Esophagus squamous epithelium (tissue), 5 donors: ENCODE measurements around the gene BAIAP3. TPM values are rescaled to one million over a fixed set of nuclear protein-coding genes. Genes with fewer than 3 reads are reported as not detected.

Experiments
- DNase-seq: peaks from one replicate; lab custom pipeline; 2025; lab: John Stamatoyannopoulos, UW
- H3K27ac ChIP-seq, 4 donors: fragments of 200-600 bp; sonication (generic); one replicate each; pipeline ENCODE4 v1.5.1; 2016 to 2019; ENCODE audit warnings: mild to moderate bottlenecking in 1 of 4
- H3K27me3 ChIP-seq, 4 donors: fragments of 200-600 bp; sonication (generic); 1 replicate in 3 of 4; 2 replicates in 1 of 4; pipeline versions ENCODE4 v1.5.1 to v1.6.0; 2017 to 2021; ENCODE audit warnings: antibody characterized with exemption in 1 of 4
- H3K36me3 ChIP-seq, 3 donors: fragments of 200-600 bp; sonication (generic); one replicate each; pipeline ENCODE4 v1.5.1; 2016 to 2019
- H3K4me1 ChIP-seq, 3 donors: fragments of 200-600 bp; sonication (generic); one replicate each; pipeline ENCODE4 v1.5.1; 2017 to 2019
- H3K4me3 ChIP-seq, 4 donors: fragments of 200-600 bp; sonication (generic); 1 replicate in 3 of 4; 2 replicates in 1 of 4; pipeline ENCODE4 v1.5.1; 2016 to 2019; ENCODE audit warnings: mild to moderate bottlenecking in 2 of 4, moderate library complexity in 1 of 4
- H3K9me3 ChIP-seq, 3 donors: fragments of 200-600 bp; sonication (generic); one replicate each; pipeline ENCODE4 v1.5.1; 2016 to 2019
- CTCF ChIP-seq, 6 experiments: fragments of 450-650 bp in 4 of 6; fragments of 200-600 bp in 2 of 6; sonication (generic) in 2 of 6; IDR thresholded peaks; one replicate each; pipeline ENCODE4 v1.5.1; 2016 to 2019; ENCODE audit warnings: antibody characterized with exemption in 6 of 6, mild to moderate bottlenecking in 4 of 6, moderate library complexity in 4 of 6
- POLR2A ChIP-seq, 4 donors: fragments of 450-650 bp; IDR thresholded peaks; one replicate each; pipeline ENCODE4 v1.6.1; 2017; ENCODE audit warnings: antibody characterized with exemption in 4 of 4, mild to moderate bottlenecking in 4 of 4, moderate library complexity in 3 of 4
- WGBS, 2 donors: methylation state at CpG; one replicate each; pipeline ENCODE4 v1.1.5; 2018; 5-methylcytosine and 5-hydroxymethylcytosine counted together
- intact Hi-C: fragments of 100-400 bp; cut with DNase I; formaldehyde crosslinking; loops from one replicate; pipeline ENCODE4 v1.15.0; 2022
- total RNA-seq, 4 donors: library from RNA; depleted of rRNA; stranded (reverse); fragments of >200 nt; gene quantifications; one replicate each; pipeline ENCODE4 v1.1.0, GENCODE V29; 2016
- donor health status: DM: yes; HTN: yes; CAD: no.

Gene BAIAP3
- total RNA-seq, 4 donors from 2014 or later: 0.68 to 2.7 (median 1.00) TPM

- 97 to 100% methylated on average over 1 to 9 of the region's 21 CpGs for WGBS, 2 donors
- intact Hi-C loops: no loop called here
- H3K27ac ChIP-seq: no peak overlapping the region
- TF ChIP-seq POLR2A (IDR thresholded peaks at IDR 0.05): no peak
- no peak for TF ChIP-seq CTCF (IDR thresholded peaks at IDR 0.05)
- no peaks in the 10 kb centered on the region for H3K27me3 ChIP-seq
- no peaks in the 10 kb centered on the region for H3K4me1 ChIP-seq
- no peaks in the 10 kb centered on the region for H3K9me3 ChIP-seq
- no peak overlapping the region for H3K4me3 ChIP-seq
- peaks cover 13 to 97% (median 55%) of the 10 kb centered on the region in 3 donors for H3K36me3 ChIP-seq
- no peak for DNase-seq
These were observed 64.3 kb downstream of the BAIAP3 start for GRCh38 chr16:1397779-1398178.

GRCh38 chr16:1398351-1398750 lies 64.9 kb downstream of the BAIAP3 start:
- H3K4me3 ChIP-seq: no peak overlapping the region
- no peak for TF ChIP-seq CTCF (IDR thresholded peaks at IDR 0.05)
- no peak for TF ChIP-seq POLR2A (IDR thresholded peaks at IDR 0.05)
- WGBS, 2 donors: 87 to 93% methylated on average over 3 to 5 of the region's 9 CpGs
- no peaks in the 10 kb centered on the region for H3K4me1 ChIP-seq
- no peaks in the 10 kb centered on the region for H3K27me3 ChIP-seq
- DNase-seq: no peak
- H3K9me3 ChIP-seq: no peaks in the 10 kb centered on the region
- intact Hi-C loops: no loop called here
- H3K36me3 ChIP-seq: peaks cover 12 to 97% (median 55%) of the 10 kb centered on the region in 3 donors
- no peak overlapping the region for H3K27ac ChIP-seq

Other genes starting within 250 kb of the BAIAP3 start
- not detected for gene C1QTNF8, start 237.4 kb upstream of the BAIAP3 start, total RNA-seq
- gene CACNA1H, start 180.5 kb upstream of the BAIAP3 start, total RNA-seq: 10 to 100 TPM in 1 of 4 donors, 1 to 10 TPM in 3; 1.7 to 14.7 (median 5.6) TPM
- under 1 TPM in 1 of 4 donors, not detected in 3; 0.27 TPM for gene TPSG1, start 108.4 kb upstream of the BAIAP3 start, total RNA-seq
- 100 to 1,000 TPM in 1 of 4 donors, 10 to 100 TPM in 2, 1 to 10 TPM in 1; 4.0 to 537 (median 20.2) TPM for gene TPSB2, start 103.5 kb upstream of the BAIAP3 start, total RNA-seq
- 100 to 1,000 TPM in 1 of 4 donors, 10 to 100 TPM in 2, 1 to 10 TPM in 1; 3.0 to 395 (median 16.7) TPM for gene TPSAB1, start 92.9 kb upstream of the BAIAP3 start, total RNA-seq
- gene TPSD1, start 77.6 kb upstream of the BAIAP3 start, total RNA-seq: 1 to 10 TPM in 1 of 4 donors, under 1 TPM in 1, not detected in 2; 0.91 to 5.9 TPM
- gene UBE2I, start 24.0 kb upstream of the BAIAP3 start, total RNA-seq: 10 to 100 TPM; 31.8 to 88.1 (median 76.3) TPM
- gene TSR3, start 18.2 kb downstream of the BAIAP3 start, total RNA-seq: 10 to 100 TPM; 57.6 to 87.4 (median 70.5) TPM
- 10 to 100 TPM; 21.6 to 46.9 (median 37.8) TPM for gene GNPTG, start 18.3 kb downstream of the BAIAP3 start, total RNA-seq
- gene UNKL, start 81.1 kb downstream of the BAIAP3 start, total RNA-seq: 10 to 100 TPM in 2 of 4 donors, 1 to 10 TPM in 2; 5.9 to 17.2 (median 10.6) TPM
- 10 to 100 TPM; 14.7 to 22.6 (median 19.7) TPM for gene UQCC4, start 87.1 kb downstream of the BAIAP3 start, total RNA-seq
- not detected for gene PERCC1, start 97.4 kb downstream of the BAIAP3 start, total RNA-seq
- gene CCDC154, start 110.9 kb downstream of the BAIAP3 start, total RNA-seq: under 1 TPM in 1 of 4 donors, not detected in 3; 0.95 TPM
- 10 to 100 TPM; 21.5 to 41.2 (median 33.6) TPM for gene CLCN7, start 141.4 kb downstream of the BAIAP3 start, total RNA-seq
- gene PTX4, start 155.3 kb downstream of the BAIAP3 start, total RNA-seq: not detected
- gene TELO2, start 159.7 kb downstream of the BAIAP3 start, total RNA-seq: 10 to 100 TPM; 17.0 to 29.3 (median 21.4) TPM
- gene TMEM204, start 200.0 kb downstream of the BAIAP3 start, total RNA-seq: 10 to 100 TPM in 1 of 4 donors, 1 to 10 TPM in 3; 4.3 to 32.4 (median 7.9) TPM